Neural crest cell (in vitro differentiated cells): Measurements from ENCODE around the gene HES5. TPM values are rescaled to one million over a fixed set of nuclear protein-coding genes. Genes with fewer than 3 reads are reported as not detected.

ENCODE experiments used
- DNase-seq: peaks from one replicate; pipeline ENCODE4 v3.0.0; 2021; ENCODE audit warnings: low read depth, mixed read lengths, low spot score
- H3K27ac Mint-ChIP-seq: one replicate; pipeline ENCODE4 v1.8.0; 2021; ENCODE audit warnings: mild to moderate bottlenecking, mixed read lengths; ENCODE audit not compliant: unreplicated experiment
- H3K27me3 Mint-ChIP-seq: 2 replicates; pipeline ENCODE4 v1.8.0; 2021; ENCODE audit warnings: low read depth, mild to moderate bottlenecking, mixed read lengths
- H3K36me3 Mint-ChIP-seq: 2 replicates; pipeline ENCODE4 v1.8.0; 2021; ENCODE audit warnings: low read depth, mild to moderate bottlenecking, mixed read lengths
- H3K4me1 Mint-ChIP-seq: 2 replicates; pipeline ENCODE4 v1.8.0; 2021; ENCODE audit warnings: mixed read lengths
- H3K4me3 Mint-ChIP-seq: one replicate; pipeline ENCODE4 v1.8.0; 2021; ENCODE audit warnings: mild to moderate bottlenecking, mixed read lengths
- H3K9me3 Mint-ChIP-seq: 2 replicates; pipeline ENCODE4 v1.8.0; 2021; ENCODE audit warnings: mixed read lengths
- total RNA-seq: library from RNA; stranded (reverse); gene quantifications from 2 replicates; pipeline ENCODE4 v1.2.1, GENCODE V29; 2021
- TF ChIP-seq, protein P1 (sequence below): fragments of 200-600 bp; sonication (generic); conservative IDR thresholded peaks from 2 replicates; pipeline ENCODE4 v1.5.0; 2021; ENCODE audit warnings: antibody characterized with exemption, mild to moderate bottlenecking

The HES5 gene
- total RNA-seq, 1 donor from 2014 or later: 92.2 TPM

DNA sequence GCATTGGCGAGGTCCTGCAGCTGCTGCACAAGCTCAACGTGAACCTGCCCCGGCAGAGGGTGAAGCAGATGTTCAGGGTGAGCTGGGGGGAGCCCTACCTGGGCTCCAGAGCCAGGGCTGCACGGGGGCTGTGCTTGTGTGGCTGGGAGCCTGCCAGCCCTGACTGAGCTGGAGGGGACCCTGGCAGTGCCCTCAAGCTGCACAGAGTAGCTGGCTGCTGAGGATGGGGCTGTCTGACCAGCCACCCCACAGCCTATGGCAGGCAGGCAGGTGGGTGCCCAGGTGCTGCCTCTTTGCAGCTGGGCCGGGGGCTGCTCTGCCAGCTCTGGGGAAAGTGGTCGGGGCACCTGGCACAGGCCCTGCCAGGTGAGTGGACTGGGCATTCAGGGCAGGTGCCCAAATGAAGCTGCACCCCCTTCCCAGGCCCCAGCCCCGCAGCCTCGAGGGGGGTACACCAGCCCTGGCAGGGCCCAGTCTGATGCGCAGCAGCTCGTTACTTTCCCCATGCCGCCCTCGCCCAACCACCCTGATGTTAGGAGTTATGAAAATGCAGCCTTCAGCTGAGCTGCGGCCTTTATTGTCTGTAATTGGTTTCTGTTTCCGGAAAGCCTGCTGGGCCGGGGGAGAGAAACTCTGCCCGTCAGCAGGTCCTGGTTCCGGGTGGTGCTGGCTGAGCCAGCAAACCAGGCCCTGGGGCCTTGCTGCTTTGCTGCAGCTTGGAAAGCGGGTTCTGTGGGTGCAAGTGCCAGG, 49.7 kb downstream of the HES5 start:
- Mint-ChIP-seq H3K36me3 (no peaks in the 10 kb centered on the region), H3K27me3 (no peaks in the 10 kb centered on the region), H3K4me3 (no peak overlapping the region), H3K4me1 (no peaks in the 10 kb centered on the region), H3K9me3 (no peaks in the 10 kb centered on the region), H3K27ac (no peak overlapping the region)
- TF ChIP-seq, protein P1, sequence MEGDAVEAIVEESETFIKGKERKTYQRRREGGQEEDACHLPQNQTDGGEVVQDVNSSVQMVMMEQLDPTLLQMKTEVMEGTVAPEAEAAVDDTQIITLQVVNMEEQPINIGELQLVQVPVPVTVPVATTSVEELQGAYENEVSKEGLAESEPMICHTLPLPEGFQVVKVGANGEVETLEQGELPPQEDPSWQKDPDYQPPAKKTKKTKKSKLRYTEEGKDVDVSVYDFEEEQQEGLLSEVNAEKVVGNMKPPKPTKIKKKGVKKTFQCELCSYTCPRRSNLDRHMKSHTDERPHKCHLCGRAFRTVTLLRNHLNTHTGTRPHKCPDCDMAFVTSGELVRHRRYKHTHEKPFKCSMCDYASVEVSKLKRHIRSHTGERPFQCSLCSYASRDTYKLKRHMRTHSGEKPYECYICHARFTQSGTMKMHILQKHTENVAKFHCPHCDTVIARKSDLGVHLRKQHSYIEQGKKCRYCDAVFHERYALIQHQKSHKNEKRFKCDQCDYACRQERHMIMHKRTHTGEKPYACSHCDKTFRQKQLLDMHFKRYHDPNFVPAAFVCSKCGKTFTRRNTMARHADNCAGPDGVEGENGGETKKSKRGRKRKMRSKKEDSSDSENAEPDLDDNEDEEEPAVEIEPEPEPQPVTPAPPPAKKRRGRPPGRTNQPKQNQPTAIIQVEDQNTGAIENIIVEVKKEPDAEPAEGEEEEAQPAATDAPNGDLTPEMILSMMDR: no peak
- DNase-seq: no peak

DNA sequence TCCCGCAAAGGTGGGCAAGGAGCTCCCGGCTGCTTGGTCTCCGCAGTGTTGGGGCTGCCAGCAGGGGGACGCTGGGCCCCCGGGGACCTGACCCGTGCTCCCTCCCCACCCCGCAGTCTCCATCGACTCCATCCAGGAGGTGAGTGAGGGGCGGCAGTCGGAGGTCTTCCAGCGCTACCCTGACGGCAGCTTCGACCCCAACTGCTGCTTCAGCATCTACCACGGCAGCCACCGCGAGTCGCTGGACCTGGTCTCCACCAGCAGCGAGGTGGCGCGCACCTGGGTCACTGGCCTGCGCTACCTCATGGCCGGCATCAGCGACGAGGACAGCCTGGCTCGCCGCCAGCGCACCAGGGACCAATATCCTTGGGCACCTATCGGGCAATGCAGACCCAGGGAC, 50.4 kb downstream of the HES5 start:
- H3K36me3 Mint-ChIP-seq: no peaks in the 10 kb centered on the region
- no peaks in the 10 kb centered on the region for H3K27me3 Mint-ChIP-seq
- H3K9me3 Mint-ChIP-seq: no peaks in the 10 kb centered on the region
- H3K27ac Mint-ChIP-seq: no peak overlapping the region
- no peaks in the 10 kb centered on the region for H3K4me1 Mint-ChIP-seq
- DNase-seq: no peak
- TF ChIP-seq, protein P1: no peak
- H3K4me3 Mint-ChIP-seq: no peak overlapping the region

DNA sequence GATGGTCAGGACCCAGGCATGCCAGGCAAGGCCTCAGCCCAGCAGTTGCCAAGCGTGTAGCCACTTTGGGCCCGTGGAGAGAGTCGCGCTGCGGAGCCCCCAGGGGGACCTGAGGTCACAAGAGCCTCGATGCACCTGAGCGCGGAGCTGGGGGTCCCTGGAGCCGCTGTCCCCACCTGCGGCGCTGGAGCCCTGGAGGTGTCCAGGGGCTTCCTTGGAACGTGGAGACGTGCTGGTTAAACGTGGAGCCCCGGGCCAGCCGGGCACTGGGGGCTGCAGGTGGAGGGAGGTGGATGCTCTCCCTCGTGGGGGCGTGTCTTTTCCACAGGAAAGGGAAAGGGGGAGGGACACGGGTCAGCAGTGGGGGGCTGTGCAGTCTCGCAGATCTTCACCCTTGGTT, 50.9 kb downstream of the HES5 start:
- TF ChIP-seq, protein P1: no peak
- Mint-ChIP-seq H3K36me3 (no peaks in the 10 kb centered on the region), H3K4me3 (no peak overlapping the region), H3K27me3 (no peaks in the 10 kb centered on the region), H3K4me1 (no peaks in the 10 kb centered on the region), H3K9me3 (no peaks in the 10 kb centered on the region), H3K27ac (no peak overlapping the region)
- no peak for DNase-seq

Other genes starting within 250 kb of the HES5 start
- 23.7 and 24.4 TPM in 2 replicates for gene MORN1, start 138.7 kb downstream of the HES5 start, total RNA-seq
- gene RER1, start 138.4 kb downstream of the HES5 start, total RNA-seq: 108 and 111 TPM in 2 replicates
- 31.2 and 31.9 TPM in 2 replicates for gene PEX10, start 117.7 kb downstream of the HES5 start, total RNA-seq
- gene PLCH2, start 54.0 kb downstream of the HES5 start, total RNA-seq: 0.37 and 0.59 TPM in 2 replicates
- gene PANK4, start 3.7 kb downstream of the HES5 start, total RNA-seq: 62.5 and 65.5 TPM in 2 replicates
- gene TNFRSF14, start 26.1 kb upstream of the HES5 start, total RNA-seq: 0.61 TPM in 2 replicates
- gene PRXL2B, start 56.5 kb upstream of the HES5 start, total RNA-seq: 51.3 and 58.9 TPM in 2 replicates
- gene MMEL1, start 102.8 kb upstream of the HES5 start, total RNA-seq: 0.51 and 0.84 TPM in 2 replicates